Measurements from ENCODE around the gene MBTPS1. TPM values are rescaled to one million over a fixed set of nuclear protein-coding genes. Genes with fewer than 3 reads are reported as not detected.

The MBTPS1 gene
- total and polyA plus RNA-seq, 9 donors = 73.8 to 122 (median 90.3) TPM

DNA sequence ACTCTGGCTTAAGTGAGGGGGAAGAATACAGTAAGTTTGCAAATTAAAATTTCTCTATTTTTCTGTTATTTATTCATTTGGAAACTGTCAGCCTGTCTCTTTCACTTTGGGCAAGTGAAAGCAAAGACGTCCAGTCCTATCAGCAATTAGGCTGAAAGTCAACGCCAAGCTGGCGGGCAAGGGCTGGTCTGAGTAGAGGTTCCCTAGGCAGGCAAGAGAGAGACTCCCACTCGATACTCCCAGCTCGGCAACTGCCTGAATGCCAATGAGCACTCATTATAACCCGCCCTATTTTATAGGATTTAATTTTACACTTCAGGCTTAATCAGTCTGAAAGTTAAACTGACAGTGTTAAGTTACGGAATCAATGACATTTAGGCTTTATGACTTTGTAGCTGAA lies 59.8 kb downstream of the MBTPS1 start:
- WGBS, 3 donors = 80 to 85% (median 84%) methylated on average over 7 of the region's 7 CpGs

DNA sequence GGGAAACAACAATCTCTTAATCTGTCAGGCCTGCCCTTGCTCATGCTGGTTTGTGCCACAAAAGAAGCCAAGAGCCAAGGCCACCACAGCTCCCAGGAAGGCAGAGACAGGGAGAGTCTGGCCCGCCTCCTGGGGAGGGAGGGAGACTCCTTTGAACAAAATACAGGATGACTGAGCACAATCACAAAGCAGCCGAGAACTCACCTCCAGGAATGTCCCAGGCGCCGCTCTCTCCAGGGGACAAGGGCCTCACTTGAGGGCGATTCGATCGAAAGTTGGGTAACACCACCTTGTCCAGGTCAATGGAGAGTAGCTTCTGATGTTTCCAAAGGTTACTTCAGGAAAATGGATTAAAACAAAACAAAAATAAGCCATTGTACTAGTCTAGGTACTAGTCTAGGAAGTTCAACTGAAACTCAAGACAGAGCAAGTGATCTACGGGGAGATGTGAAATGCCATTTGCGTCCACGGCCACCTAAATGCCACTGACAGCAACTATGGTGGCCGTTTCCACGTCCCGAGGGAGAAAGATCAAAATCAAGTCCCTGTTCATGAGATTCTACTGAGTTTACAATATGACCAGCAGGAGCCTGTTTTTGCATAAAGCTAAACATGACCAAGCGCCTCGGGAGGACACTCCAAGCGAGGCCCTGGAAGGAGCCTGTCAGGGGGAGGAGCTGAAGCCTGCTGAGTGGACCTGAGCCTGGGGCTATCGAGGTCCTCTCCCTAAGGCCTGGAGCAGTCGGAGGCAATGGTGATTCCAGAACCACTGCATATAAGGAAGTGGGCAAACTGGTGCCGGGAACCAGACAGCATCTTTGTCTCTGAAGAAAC lies 60.7 kb downstream of the MBTPS1 start:
- no peak overlapping the region for H3K4me3 ChIP-seq
- no peak overlapping the region for H3K27ac ChIP-seq
- intact Hi-C loops (cut with DNase I) = no loop called here
- no peaks in the 10 kb centered on the region for H3K9me3 ChIP-seq
- peak in 1 of 5 donors; percentile 26 for DNase-seq
- WGBS, 3 donors = 79 to 88% (median 85%) methylated on average over 19 of the region's 19 CpGs
- H3K27me3 ChIP-seq = no peaks in the 10 kb centered on the region
- H3K36me3 ChIP-seq = no peaks in the 10 kb centered on the region
- H3K4me1 ChIP-seq (ENCODE audit: insufficient read depth) = no peaks in the 10 kb centered on the region
- TF ChIP-seq EP300 (IDR thresholded peaks at IDR 0.05) (no peak), POLR2A (IDR thresholded peaks at IDR 0.05) (no peak), CTCF (IDR thresholded peaks at IDR 0.05) (no peak)

More for the DNA sequence above, 59.8 kb downstream of the MBTPS1 start:
- TF ChIP-seq EP300 (IDR thresholded peaks at IDR 0.05) = no peak
- TF ChIP-seq POLR2A (IDR thresholded peaks at IDR 0.05) = no peak
- TF ChIP-seq CTCF (IDR thresholded peaks at IDR 0.05) = no peak
- Histone ChIP-seq H3K27ac (no peak overlapping the region), H3K4me1 (ENCODE audit: insufficient read depth) (no peaks in the 10 kb centered on the region), H3K4me3 (no peak overlapping the region), H3K9me3 (no peaks in the 10 kb centered on the region), H3K36me3 (no peaks in the 10 kb centered on the region), H3K27me3 (no peaks in the 10 kb centered on the region)
- DNase-seq = no peak
- intact Hi-C loops (cut with DNase I) = no loop called here

- WGBS, 3 donors = 49 to 60% (median 56%) methylated on average over 5 of the region's 5 CpGs
- Histone ChIP-seq H3K4me1 (ENCODE audit: insufficient read depth) (no peaks in the 10 kb centered on the region), H3K27me3 (no peaks in the 10 kb centered on the region), H3K36me3 (no peaks in the 10 kb centered on the region), H3K4me3 (no peak overlapping the region), H3K27ac (no peak overlapping the region), H3K9me3 (no peaks in the 10 kb centered on the region)
- intact Hi-C loops (cut with DNase I) = no loop called here
- TF ChIP-seq POLR2A (IDR thresholded peaks at IDR 0.05) = no peak
- TF ChIP-seq EP300 (IDR thresholded peaks at IDR 0.05) = no peak
- no peak for TF ChIP-seq CTCF (IDR thresholded peaks at IDR 0.05)
- peak in 1 of 5 donors; percentile 40 for DNase-seq
Observed at GRCh38 chr16:84055366-84055765, 61.4 kb downstream of the MBTPS1 start.

DNA sequence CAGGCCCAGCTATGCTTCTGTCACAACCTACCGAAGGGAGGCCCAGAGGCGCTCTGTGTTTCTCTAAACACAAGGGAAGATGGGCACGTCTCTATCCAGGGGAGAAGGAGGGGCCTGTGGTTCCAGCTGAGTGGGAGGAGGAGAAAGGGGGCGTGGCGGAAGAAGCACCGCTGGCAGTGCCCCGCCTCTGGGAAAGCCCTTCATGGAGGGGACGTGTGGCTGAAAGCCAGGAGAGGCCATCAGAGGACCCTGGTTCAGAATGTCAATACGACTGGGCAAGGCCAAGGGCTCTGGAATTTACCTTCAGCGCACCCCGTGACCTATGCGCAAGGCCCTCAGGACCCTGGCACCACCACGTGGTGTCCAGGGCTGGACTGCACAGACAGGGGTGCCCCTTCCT lies 61.8 kb downstream of the MBTPS1 start:
- WGBS, 3 donors = 78 to 81% (median 78%) methylated on average over 13 of the region's 13 CpGs
- intact Hi-C loops (cut with DNase I) = no loop called here
- Histone ChIP-seq H3K4me3 (no peak overlapping the region), H3K27me3 (no peaks in the 10 kb centered on the region), H3K36me3 (no peaks in the 10 kb centered on the region), H3K27ac (no peak overlapping the region), H3K9me3 (no peaks in the 10 kb centered on the region), H3K4me1 (ENCODE audit: insufficient read depth) (no peaks in the 10 kb centered on the region)
- peak in 2 of 5 donors; percentile 22 to 31 for DNase-seq
- TF ChIP-seq CTCF (IDR thresholded peaks at IDR 0.05) (no peak), EP300 (IDR thresholded peaks at IDR 0.05) (no peak), POLR2A (IDR thresholded peaks at IDR 0.05) (no peak)

Measured in ovary (tissue), 9 donors.